GM23248 (cell line): ENCODE results near the gene WFS1.

Experiments
- EZH2 ChIP-seq: fragments of 200-600 bp; sonication (generic); IDR thresholded peaks from 2 replicates; pipeline ENCODE4 v1.6.1; 2018; ENCODE audit warnings: antibody characterized with exemption, mild to moderate bottlenecking; ENCODE audit not compliant: insufficient read depth, poor library complexity, severe bottlenecking
- EZH2phosphoT487 ChIP-seq: fragments of 200-600 bp; sonication (generic); IDR thresholded peaks from 2 replicates; pipeline ENCODE4 v1.6.1; 2018; ENCODE audit warnings: antibody characterized with exemption, moderate library complexity, mild to moderate bottlenecking, low read depth; ENCODE audit not compliant: insufficient read depth

DNA sequence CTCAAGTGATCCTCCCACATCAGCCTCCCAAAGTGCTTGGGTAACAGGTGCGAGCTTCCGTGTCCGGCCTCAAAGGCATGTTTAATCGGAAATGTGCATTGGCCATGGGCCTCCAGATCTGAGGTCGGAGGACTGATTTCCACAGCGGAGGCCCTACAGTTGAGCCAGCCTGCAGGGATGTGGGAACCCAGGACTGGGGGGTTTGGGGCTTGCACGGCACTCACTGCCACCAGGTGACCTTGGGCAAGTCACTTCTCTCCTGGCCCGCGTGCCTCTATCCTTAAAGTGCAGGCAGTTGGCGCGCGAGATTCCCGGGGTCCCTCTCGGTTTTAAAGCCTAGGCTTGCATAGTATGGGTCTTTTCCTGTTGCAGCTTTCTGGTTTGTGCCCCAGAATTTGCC is 18.3 kb upstream of the WFS1 start:
- TF ChIP-seq EZH2 (no peak), EZH2phosphoT487 (no peak)
